ENCODE measurements around the gene DENND2C.

DNA sequence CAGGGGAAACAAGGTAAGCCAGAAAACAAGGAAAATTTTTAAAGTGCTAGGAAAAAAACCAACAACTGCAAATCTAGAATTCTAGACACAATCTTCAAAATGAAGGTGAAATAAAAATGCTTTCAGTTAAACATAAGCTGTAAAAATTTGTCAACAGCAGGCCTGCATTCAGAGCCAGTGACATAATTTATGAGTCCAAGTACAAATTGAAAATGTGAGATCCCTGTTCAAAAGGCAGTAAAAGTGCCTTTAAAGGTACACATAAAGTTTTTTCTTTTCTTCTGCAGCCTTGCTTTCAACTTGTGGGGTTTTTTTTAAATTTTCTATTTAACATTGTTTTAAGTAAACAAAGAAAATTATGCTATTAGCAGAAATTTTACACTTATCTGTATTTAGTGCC is 37.4 kb downstream of the DENND2C start:
- TF ChIP-seq, protein P1, sequence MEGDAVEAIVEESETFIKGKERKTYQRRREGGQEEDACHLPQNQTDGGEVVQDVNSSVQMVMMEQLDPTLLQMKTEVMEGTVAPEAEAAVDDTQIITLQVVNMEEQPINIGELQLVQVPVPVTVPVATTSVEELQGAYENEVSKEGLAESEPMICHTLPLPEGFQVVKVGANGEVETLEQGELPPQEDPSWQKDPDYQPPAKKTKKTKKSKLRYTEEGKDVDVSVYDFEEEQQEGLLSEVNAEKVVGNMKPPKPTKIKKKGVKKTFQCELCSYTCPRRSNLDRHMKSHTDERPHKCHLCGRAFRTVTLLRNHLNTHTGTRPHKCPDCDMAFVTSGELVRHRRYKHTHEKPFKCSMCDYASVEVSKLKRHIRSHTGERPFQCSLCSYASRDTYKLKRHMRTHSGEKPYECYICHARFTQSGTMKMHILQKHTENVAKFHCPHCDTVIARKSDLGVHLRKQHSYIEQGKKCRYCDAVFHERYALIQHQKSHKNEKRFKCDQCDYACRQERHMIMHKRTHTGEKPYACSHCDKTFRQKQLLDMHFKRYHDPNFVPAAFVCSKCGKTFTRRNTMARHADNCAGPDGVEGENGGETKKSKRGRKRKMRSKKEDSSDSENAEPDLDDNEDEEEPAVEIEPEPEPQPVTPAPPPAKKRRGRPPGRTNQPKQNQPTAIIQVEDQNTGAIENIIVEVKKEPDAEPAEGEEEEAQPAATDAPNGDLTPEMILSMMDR (IDR thresholded peaks at IDR 0.05; ENCODE audit: low read depth, low read length, poor library complexity, severe bottlenecking): no peak
- no peak for TF ChIP-seq EZH2phosphoT487 (IDR thresholded peaks at IDR 0.05; ENCODE audit: borderline replicate concordance, low read length)
